Esophagus squamous epithelium (tissue), 5 donors: ENCODE data around the gene PAK4. TPM values are rescaled to one million over a fixed set of nuclear protein-coding genes. Genes with fewer than 3 reads are reported as not detected.

Experiments used
- DNase-seq: peaks from one replicate; lab custom pipeline; 2025; lab: John Stamatoyannopoulos, UW
- H3K27ac ChIP-seq, 4 donors: fragments of 200-600 bp; sonication (generic); one replicate each; pipeline ENCODE4 v1.5.1; 2016 to 2019; ENCODE audit warnings: mild to moderate bottlenecking in 1 of 4
- H3K27me3 ChIP-seq, 4 donors: fragments of 200-600 bp; sonication (generic); 1 replicate in 3 of 4; 2 replicates in 1 of 4; pipeline versions ENCODE4 v1.5.1 to v1.6.0; 2017 to 2021; ENCODE audit warnings: antibody characterized with exemption in 1 of 4
- H3K36me3 ChIP-seq, 3 donors: fragments of 200-600 bp; sonication (generic); one replicate each; pipeline ENCODE4 v1.5.1; 2016 to 2019
- H3K4me1 ChIP-seq, 3 donors: fragments of 200-600 bp; sonication (generic); one replicate each; pipeline ENCODE4 v1.5.1; 2017 to 2019
- H3K4me3 ChIP-seq, 4 donors: fragments of 200-600 bp; sonication (generic); 1 replicate in 3 of 4; 2 replicates in 1 of 4; pipeline ENCODE4 v1.5.1; 2016 to 2019; ENCODE audit warnings: mild to moderate bottlenecking in 2 of 4, moderate library complexity in 1 of 4
- H3K9me3 ChIP-seq, 3 donors: fragments of 200-600 bp; sonication (generic); one replicate each; pipeline ENCODE4 v1.5.1; 2016 to 2019
- CTCF ChIP-seq, 6 experiments: fragments of 450-650 bp in 4 of 6; fragments of 200-600 bp in 2 of 6; sonication (generic) in 2 of 6; IDR thresholded peaks; one replicate each; pipeline ENCODE4 v1.5.1; 2016 to 2019; ENCODE audit warnings: antibody characterized with exemption in 6 of 6, mild to moderate bottlenecking in 4 of 6, moderate library complexity in 4 of 6
- POLR2A ChIP-seq, 4 donors: fragments of 450-650 bp; IDR thresholded peaks; one replicate each; pipeline ENCODE4 v1.6.1; 2017; ENCODE audit warnings: antibody characterized with exemption in 4 of 4, mild to moderate bottlenecking in 4 of 4, moderate library complexity in 3 of 4
- whole genome bisulfite sequencing, 2 donors: methylation state at CpG; one replicate each; pipeline ENCODE4 v1.1.5; 2018; 5-methylcytosine and 5-hydroxymethylcytosine counted together
- intact Hi-C: fragments of 100-400 bp; cut with DNase I; formaldehyde crosslinking; loops from one replicate; pipeline ENCODE4 v1.15.0; 2022
- total RNA-seq, 4 donors: library from RNA; depleted of rRNA; stranded (reverse); fragments of >200 nt; gene quantifications; one replicate each; pipeline ENCODE4 v1.1.0, GENCODE V29; 2016
- donor health status: DM: yes; HTN: yes; CAD: no.

PAK4 gene
- total RNA-seq, 4 donors from 2014 or later = 12.2 to 40.1 (median 18.3) TPM

DNA sequence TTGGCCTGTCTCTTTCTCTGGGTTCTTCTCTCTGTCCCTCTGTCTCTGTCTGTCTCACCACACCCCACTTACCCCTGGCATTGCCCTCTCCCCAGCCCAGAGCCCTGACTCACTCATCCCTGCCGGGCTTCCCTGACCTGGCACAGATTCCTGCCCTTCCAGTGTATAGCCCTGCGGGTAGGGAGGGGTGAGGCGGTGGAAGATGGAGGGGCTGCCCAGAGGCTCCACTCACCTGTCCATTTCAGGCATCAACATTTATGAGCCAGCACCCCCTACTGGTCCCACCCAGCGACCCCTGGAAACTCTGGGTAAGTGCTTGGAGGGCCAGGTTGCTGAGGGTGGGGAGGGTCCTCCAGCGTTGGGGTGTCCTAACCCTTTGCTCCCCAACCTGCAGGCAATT, 72.2 kb downstream of the PAK4 start:
- intact Hi-C loops = no loop called here
- TF ChIP-seq CTCF (IDR thresholded peaks at IDR 0.05) (peak in 1 of 6 experiments; percentile 4), POLR2A (IDR thresholded peaks at IDR 0.05) (no peak)
- Histone ChIP-seq H3K27ac (peak overlapping the region in 3 of 4 donors; percentile 72 to 80 (median 78)), H3K9me3 (no peaks in the 10 kb centered on the region), H3K36me3 (peaks cover 0 to 8% (median 0%) of the 10 kb centered on the region in 3 donors), H3K27me3 (peaks cover 3 to 86% (median 7%) of the 10 kb centered on the region in 4 donors), H3K4me1 (peaks cover 5 to 55% (median 13%) of the 10 kb centered on the region in 3 donors), H3K4me3 (peak overlapping the region; percentile 40 to 55 (median 48))
- 33 to 40% methylated on average over 4 to 5 of the region's 5 CpGs for WGBS, 2 donors
- no peak for DNase-seq

GRCh38 chr19:39199025-39199424, 73.4 kb downstream of the PAK4 start:
- Histone ChIP-seq H3K27me3 (peaks cover 10 to 98% (median 14%) of the 10 kb centered on the region in 4 donors), H3K4me1 (peaks cover 5 to 46% (median 13%) of the 10 kb centered on the region in 3 donors), H3K9me3 (no peaks in the 10 kb centered on the region), H3K36me3 (peaks cover 0 to 8% (median 0%) of the 10 kb centered on the region in 3 donors), H3K27ac (peak overlapping the region in 1 of 4 donors; percentile 78), H3K4me3 (peak overlapping the region; percentile 2 to 53 (median 42))
- no peak for DNase-seq
- 49 to 60% methylated on average over 5 to 8 of the region's 11 CpGs for WGBS, 2 donors
- intact Hi-C loops = no loop called here
- TF ChIP-seq POLR2A (IDR thresholded peaks at IDR 0.05) (no peak), CTCF (IDR thresholded peaks at IDR 0.05) (no peak)

- 64 to 83% methylated on average over 9 to 13 of the region's 32 CpGs for WGBS, 2 donors
- Histone ChIP-seq H3K27ac (no peak overlapping the region), H3K27me3 (peaks cover 11 to 97% (median 15%) of the 10 kb centered on the region in 4 donors), H3K4me3 (peak overlapping the region in 2 of 4 donors; percentile 6 to 15), H3K36me3 (peaks cover 0 to 8% (median 0%) of the 10 kb centered on the region in 3 donors), H3K4me1 (peaks cover 5 to 44% (median 13%) of the 10 kb centered on the region in 3 donors), H3K9me3 (no peaks in the 10 kb centered on the region)
- no peak for TF ChIP-seq CTCF (IDR thresholded peaks at IDR 0.05)
- no peak for TF ChIP-seq POLR2A (IDR thresholded peaks at IDR 0.05)
- intact Hi-C loops = no loop called here
- DNase-seq = no peak
These were observed 74.6 kb downstream of the PAK4 start for GRCh38 chr19:39200066-39200802.

GRCh38 chr19:39200803-39201115, 75.2 kb downstream of the PAK4 start:
- no peak for DNase-seq
- Histone ChIP-seq H3K4me3 (no peak overlapping the region), H3K36me3 (peaks cover 0 to 8% (median 0%) of the 10 kb centered on the region in 3 donors), H3K27ac (no peak overlapping the region), H3K27me3 (peaks cover 11 to 92% (median 15%) of the 10 kb centered on the region in 4 donors), H3K4me1 (peaks cover 5 to 38% (median 13%) of the 10 kb centered on the region in 3 donors), H3K9me3 (no peaks in the 10 kb centered on the region)
- 60 to 69% methylated on average over 1 to 3 of the region's 3 CpGs for WGBS, 2 donors
- intact Hi-C loops = no loop called here
- no peak for TF ChIP-seq POLR2A (IDR thresholded peaks at IDR 0.05)
- TF ChIP-seq CTCF (IDR thresholded peaks at IDR 0.05) = no peak

- no peak overlapping the region for H3K4me3 ChIP-seq
- H3K36me3 ChIP-seq = peaks cover 0 to 8% (median 0%) of the 10 kb centered on the region in 3 donors
- peaks cover 3 to 81% (median 12%) of the 10 kb centered on the region in 4 donors for H3K27me3 ChIP-seq
- H3K27ac ChIP-seq = no peak overlapping the region
- peaks cover 0 to 16% (median 0%) of the 10 kb centered on the region in 3 donors for H3K4me1 ChIP-seq
- no peaks in the 10 kb centered on the region for H3K9me3 ChIP-seq
- intact Hi-C loops = no loop called here
- DNase-seq = no peak
- WGBS, 2 donors = 25 to 86% methylated on average over 1 of the region's 1 CpG
- TF ChIP-seq CTCF (IDR thresholded peaks at IDR 0.05) (no peak), POLR2A (IDR thresholded peaks at IDR 0.05) (no peak)
These were observed 77.4 kb downstream of the PAK4 start for GRCh38 chr19:39202998-39203355.
